Upper lobe of right lung (tissue), 1 donor: Measurements from ENCODE around the gene TMEM94. TPM values are rescaled to one million over a fixed set of nuclear protein-coding genes. Genes with fewer than 3 reads are reported as not detected.

Source experiments
- ATAC-seq: fragments of 200-7000 bp; cut with Tn5 transposase; one replicate; pipeline ENCODE4 v1.9.1; 2020; ENCODE audit warnings: mild to moderate bottlenecking, moderate library complexity
- DNase-seq: peaks from one replicate; pipeline ENCODE4 v3.0.0-alpha.2; 2020
- H3K27ac ChIP-seq: fragments of 200-600 bp; one replicate; pipeline ENCODE4 v1.8.0; 2022
- H3K27me3 ChIP-seq: fragments of 200-600 bp; one replicate; pipeline ENCODE4 v1.8.0; 2022; ENCODE audit warnings: mild to moderate bottlenecking
- H3K36me3 ChIP-seq: fragments of 200-600 bp; one replicate; pipeline ENCODE4 v1.8.0; 2022
- H3K4me1 ChIP-seq: fragments of 200-600 bp; one replicate; pipeline ENCODE4 v1.8.0; 2022
- H3K4me3 ChIP-seq: fragments of 200-600 bp; one replicate; pipeline ENCODE4 v1.8.0; 2022; ENCODE audit warnings: mild to moderate bottlenecking
- H3K9me3 ChIP-seq: fragments of 200-600 bp; one replicate; pipeline ENCODE4 v1.8.0; 2022
- CTCF ChIP-seq: fragments of 200-600 bp; IDR thresholded peaks from one replicate; pipeline ENCODE4 v1.8.0; 2022; ENCODE audit warnings: antibody characterized with exemption
- intact Hi-C: fragments of 100-400 bp; cut with DNase I; formaldehyde crosslinking; loops from one replicate; pipeline ENCODE4 v1.11.0; 2022
- total RNA-seq: library from RNA; stranded (reverse); fragmentation: NEBNext Ultra II Directional; extraction: Animal tissue kit (Norgen Biotek cat#: 25700); gene quantifications from one replicate; pipeline ENCODE4 v1.2.1, GENCODE V29; 2021
- donor health status: DM: no; HTN: yes; CAD: no; lungs with severe emphysema.

TMEM94 gene
- total RNA-seq, 1 donor from 2014 or later = 79.1 TPM

- Histone ChIP-seq H3K36me3 (no peaks in the 10 kb centered on the region), H3K27ac (no peak overlapping the region), H3K4me3 (no peak overlapping the region), H3K9me3 (no peaks in the 10 kb centered on the region), H3K27me3 (no peaks in the 10 kb centered on the region), H3K4me1 (peaks cover 11% of the 10 kb centered on the region)
- TF ChIP-seq CTCF = no peak
- ATAC-seq = no peak
- intact Hi-C loops = no loop called here
- no peak for DNase-seq
These were observed 41.9 kb upstream of the TMEM94 start for GRCh38 chr17:75414488-75414887.

GRCh38 chr17:75416006-75416405 lies 40.4 kb upstream of the TMEM94 start:
- Histone ChIP-seq H3K36me3 (no peaks in the 10 kb centered on the region), H3K9me3 (no peaks in the 10 kb centered on the region), H3K27ac (no peak overlapping the region), H3K4me3 (no peak overlapping the region), H3K27me3 (no peaks in the 10 kb centered on the region), H3K4me1 (peaks cover 11% of the 10 kb centered on the region)
- intact Hi-C loops = no loop called here
- DNase-seq (no peak), ATAC-seq (no peak)
- no peak for TF ChIP-seq CTCF

- peaks cover 9% of the 10 kb centered on the region for H3K4me1 ChIP-seq
- H3K36me3 ChIP-seq = no peaks in the 10 kb centered on the region
- DNase-seq (no peak), ATAC-seq (no peak)
- TF ChIP-seq CTCF = no peak
- intact Hi-C loops = no loop called here
- no peak overlapping the region for H3K4me3 ChIP-seq
- no peaks in the 10 kb centered on the region for H3K27me3 ChIP-seq
- no peak overlapping the region for H3K27ac ChIP-seq
- no peaks in the 10 kb centered on the region for H3K9me3 ChIP-seq
These were observed 39.3 kb upstream of the TMEM94 start for GRCh38 chr17:75417054-75417580.

GRCh38 chr17:75418531-75418930 lies 37.9 kb upstream of the TMEM94 start:
- intact Hi-C loops = no loop called here
- no peaks in the 10 kb centered on the region for H3K4me1 ChIP-seq
- no peaks in the 10 kb centered on the region for H3K36me3 ChIP-seq
- DNase-seq (no peak), ATAC-seq (peak; percentile 33)
- H3K27me3 ChIP-seq = no peaks in the 10 kb centered on the region
- no peak overlapping the region for H3K4me3 ChIP-seq
- no peaks in the 10 kb centered on the region for H3K9me3 ChIP-seq
- no peak for TF ChIP-seq CTCF
- H3K27ac ChIP-seq = no peak overlapping the region

- no peaks in the 10 kb centered on the region for H3K36me3 ChIP-seq
- ATAC-seq = no peak
- DNase-seq = no peak
- H3K4me1 ChIP-seq = peaks cover 4% of the 10 kb centered on the region
- H3K4me3 ChIP-seq = no peak overlapping the region
- no peaks in the 10 kb centered on the region for H3K27me3 ChIP-seq
- H3K27ac ChIP-seq = no peak overlapping the region
- no peak for TF ChIP-seq CTCF
- intact Hi-C loops = loop anchor here (10.0 kb wide), 1 partner anchor 86 kb away; the partner anchor contains the start of genes CASKIN2 and TSEN54
- no peaks in the 10 kb centered on the region for H3K9me3 ChIP-seq
These were observed 27.6 kb upstream of the TMEM94 start for GRCh38 chr17:75428543-75429469.
